A673 (cell line): ENCODE data around the gene TNNT1. TPM values are rescaled to one million over a fixed set of nuclear protein-coding genes. Genes with fewer than 3 reads are reported as not detected.

Experiments used
- BruUV-seq: library from RNA; stranded (reverse); fragments of 400-500 nt; replicated peaks from 2 replicates; lab custom pipeline; 2021; lab: Mats Ljungman, UMichigan
- CTCF ChIA-PET: fragments of 300-600 bp; sonication (Branson Sonifier 250); formaldehyde crosslinking; loops from one replicate; lab custom pipeline; 2022; ENCODE audit warnings: antibody characterized with exemption; lab: Charles Lee
- POLR2A ChIA-PET: fragments of 300-600 bp; sonication (Branson Sonifier 250); formaldehyde crosslinking; loops from one replicate; lab custom pipeline; 2022; ENCODE audit warnings: antibody characterized with exemption; ENCODE audit not compliant: low non-redundant PET; lab: Charles Lee
- DNase-seq: peaks from one replicate; pipeline ENCODE4 v3.0.0-alpha.2; 2015; ENCODE audit warnings: low spot score
- H3K27ac ChIP-seq: fragments of 200-600 bp; sonication (generic); 2 replicates; pipeline ENCODE4 v1.5.1; 2016; ENCODE audit warnings: mixed run types, low read depth, mild to moderate bottlenecking, mixed read lengths, antibody characterized with exemption, low read length; ENCODE audit not compliant: poor library complexity, severe bottlenecking
- H3K27me3 ChIP-seq: fragments of 200-600 bp; sonication (generic); replicated peaks from 2 replicates; pipeline ENCODE4 v1.6.1; 2017; ENCODE audit warnings: mixed run types, low read depth, mild to moderate bottlenecking, mixed read lengths, antibody characterized with exemption, low read length; ENCODE audit not compliant: insufficient read depth, poor library complexity
- H3K36me3 ChIP-seq: fragments of 200-600 bp; sonication (generic); 2 replicates; pipeline ENCODE4 v1.6.1; 2016; ENCODE audit warnings: mixed run types, mild to moderate bottlenecking, mixed read lengths, antibody characterized with exemption, low read length; ENCODE audit not compliant: insufficient read depth, poor library complexity, severe bottlenecking
- H3K4me1 ChIP-seq: fragments of 200-600 bp; sonication (generic); 2 replicates; pipeline ENCODE4 v1.6.1; 2017; ENCODE audit warnings: mixed run types, mild to moderate bottlenecking, mixed read lengths, antibody characterized with exemption, low read length; ENCODE audit not compliant: insufficient read depth, poor library complexity, severe bottlenecking
- H3K4me3 ChIP-seq: fragments of 200-600 bp; sonication (generic); 2 replicates; pipeline ENCODE4 v1.5.1; 2016; ENCODE audit warnings: low read depth, mixed run types, mild to moderate bottlenecking, mixed read lengths, low read length; ENCODE audit not compliant: poor library complexity, severe bottlenecking
- H3K9me3 ChIP-seq: fragments of 200-600 bp; sonication (generic); 2 replicates; pipeline ENCODE4 v1.6.1; 2016; ENCODE audit warnings: mixed run types, low read depth, mild to moderate bottlenecking, mixed read lengths, antibody characterized with exemption, low read length; ENCODE audit not compliant: poor library complexity, severe bottlenecking
- EZH2 ChIP-seq: fragments of 200-600 bp; sonication (generic); IDR thresholded peaks from 2 replicates; pipeline ENCODE4 v1.6.1; 2017; ENCODE audit warnings: borderline replicate concordance, low read depth, mild to moderate bottlenecking, mixed read lengths, antibody characterized with exemption, low read length; ENCODE audit not compliant: poor library complexity, severe bottlenecking
- intact Hi-C: fragments of 100-400 bp; cut with micrococcal nuclease; formaldehyde crosslinking; loops from one replicate; pipeline ENCODE4 v1.10.0; 2022; ENCODE audit not compliant: unreplicated experiment
- total RNA-seq: library from RNA; stranded (reverse); gene quantifications from 2 replicates; pipeline ENCODE4 v1.2.3, GENCODE V29; 2021
- TF ChIP-seq, protein P1 (sequence below): fragments of 300-800, 200-600 bp; sonication (generic); conservative IDR thresholded peaks from 2 replicates; pipeline ENCODE4 v1.5.1; 2017; ENCODE audit warnings: low read depth, mild to moderate bottlenecking, antibody characterized with exemption, low read length, moderate library complexity, mixed read lengths

Gene TNNT1
- total RNA-seq, 1 experiment from 2014 or later = 37.6 TPM

GRCh38 chr19:55131421-55131820 lies 17.6 kb downstream of the TNNT1 start:
- no peak for DNase-seq
- Histone ChIP-seq H3K4me3 (no peak overlapping the region), H3K9me3 (no peaks in the 10 kb centered on the region), H3K27ac (no peak overlapping the region), H3K27me3 (no peaks in the 10 kb centered on the region), H3K4me1 (peaks cover 4% of the 10 kb centered on the region), H3K36me3 (no peaks in the 10 kb centered on the region)
- CTCF ChIA-PET = no interaction called here
- TF ChIP-seq EZH2 = no peak
- TF ChIP-seq, protein P1, sequence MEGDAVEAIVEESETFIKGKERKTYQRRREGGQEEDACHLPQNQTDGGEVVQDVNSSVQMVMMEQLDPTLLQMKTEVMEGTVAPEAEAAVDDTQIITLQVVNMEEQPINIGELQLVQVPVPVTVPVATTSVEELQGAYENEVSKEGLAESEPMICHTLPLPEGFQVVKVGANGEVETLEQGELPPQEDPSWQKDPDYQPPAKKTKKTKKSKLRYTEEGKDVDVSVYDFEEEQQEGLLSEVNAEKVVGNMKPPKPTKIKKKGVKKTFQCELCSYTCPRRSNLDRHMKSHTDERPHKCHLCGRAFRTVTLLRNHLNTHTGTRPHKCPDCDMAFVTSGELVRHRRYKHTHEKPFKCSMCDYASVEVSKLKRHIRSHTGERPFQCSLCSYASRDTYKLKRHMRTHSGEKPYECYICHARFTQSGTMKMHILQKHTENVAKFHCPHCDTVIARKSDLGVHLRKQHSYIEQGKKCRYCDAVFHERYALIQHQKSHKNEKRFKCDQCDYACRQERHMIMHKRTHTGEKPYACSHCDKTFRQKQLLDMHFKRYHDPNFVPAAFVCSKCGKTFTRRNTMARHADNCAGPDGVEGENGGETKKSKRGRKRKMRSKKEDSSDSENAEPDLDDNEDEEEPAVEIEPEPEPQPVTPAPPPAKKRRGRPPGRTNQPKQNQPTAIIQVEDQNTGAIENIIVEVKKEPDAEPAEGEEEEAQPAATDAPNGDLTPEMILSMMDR = no peak
- BruUV-seq = no TSS peak
- POLR2A ChIA-PET = interaction anchor here (0.7 kb wide), 1 partner anchor 317 kb away, joined by 11 read pairs; no protein-coding TSS in a partner anchor
- intact Hi-C loops = no loop called here

DNA sequence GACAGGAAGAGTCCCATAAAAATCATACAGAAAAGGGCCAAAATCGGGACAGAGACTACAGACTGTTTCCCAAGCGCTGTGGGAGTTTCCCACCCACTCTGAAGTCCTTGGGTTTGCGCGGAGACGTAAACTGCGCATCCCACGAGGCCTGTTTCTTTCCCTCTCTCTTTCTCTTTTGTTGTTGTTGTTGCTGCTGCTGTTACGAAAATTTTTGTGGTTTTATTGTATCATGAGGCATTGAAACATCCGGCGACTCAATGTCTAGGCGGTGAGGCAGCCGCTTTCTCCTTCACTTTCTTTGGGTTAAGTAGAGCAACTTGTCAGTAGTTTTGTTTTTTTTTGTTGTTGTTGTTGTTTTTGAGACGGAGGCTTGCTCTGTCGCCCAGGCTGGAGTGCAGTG lies 30.0 kb downstream of the TNNT1 start:
- CTCF ChIA-PET = no interaction called here
- peaks cover 5% of the 10 kb centered on the region for H3K27me3 ChIP-seq
- POLR2A ChIA-PET = no interaction called here
- peaks cover 15% of the 10 kb centered on the region for H3K4me1 ChIP-seq
- no TSS peak for BruUV-seq
- H3K36me3 ChIP-seq = no peaks in the 10 kb centered on the region
- H3K4me3 ChIP-seq = no peak overlapping the region
- H3K9me3 ChIP-seq = no peaks in the 10 kb centered on the region
- intact Hi-C loops = no loop called here
- no peak for DNase-seq
- no peak for TF ChIP-seq EZH2
- TF ChIP-seq, protein P1 = no peak
- H3K27ac ChIP-seq = no peak overlapping the region

DNA sequence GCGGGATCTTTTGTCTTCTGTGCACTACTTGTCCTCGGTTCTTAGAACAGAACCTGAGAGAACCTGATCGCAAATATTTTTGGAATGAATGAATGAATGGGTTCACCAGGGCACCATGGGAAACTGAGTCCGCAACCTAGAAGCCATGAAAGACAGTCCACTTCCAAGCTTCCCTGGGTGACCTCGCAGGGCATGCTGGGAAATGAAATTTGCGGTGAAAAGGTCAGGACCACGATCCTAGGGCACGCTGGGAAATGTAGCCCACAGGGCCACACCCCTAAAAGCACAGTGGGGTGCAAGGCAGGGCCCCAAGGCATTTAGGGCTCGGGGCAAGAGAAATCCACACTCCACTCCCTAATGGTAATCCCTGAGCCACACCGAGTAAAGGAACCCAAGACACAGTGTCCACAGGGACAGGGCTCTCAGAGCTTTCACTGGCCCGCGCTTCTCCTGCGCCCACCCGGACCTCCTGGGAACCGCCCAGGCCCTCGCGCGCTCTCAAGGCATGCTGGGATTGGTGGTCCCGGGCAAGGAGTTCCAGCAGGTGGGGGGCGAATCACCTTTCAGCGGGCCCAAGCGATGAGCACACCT lies 30.5 kb downstream of the TNNT1 start:
- Histone ChIP-seq H3K9me3 (no peaks in the 10 kb centered on the region), H3K27me3 (peaks cover 5% of the 10 kb centered on the region), H3K4me1 (peaks cover 15% of the 10 kb centered on the region), H3K36me3 (no peaks in the 10 kb centered on the region), H3K4me3 (peak overlapping the region; percentile 94), H3K27ac (peak overlapping the region; percentile 64)
- no peak for DNase-seq
- TF ChIP-seq, protein P1 = no peak
- no peak for TF ChIP-seq EZH2
- no TSS peak for BruUV-seq
- ChIA-PET POLR2A (interaction anchor here (0.7 kb wide), 1 partner anchor 249 kb away, joined by 5 read pairs; no protein-coding TSS in a partner anchor), CTCF (no interaction called here)
- intact Hi-C loops = no loop called here
